Measurements from ENCODE around the gene ACRBP.
"Not testable (repeated sequence)": the region's sequence is repeated elsewhere in the genome, so short reads cannot be mapped to it uniquely, and the experiment has no call there.

Gene ACRBP

DNA sequence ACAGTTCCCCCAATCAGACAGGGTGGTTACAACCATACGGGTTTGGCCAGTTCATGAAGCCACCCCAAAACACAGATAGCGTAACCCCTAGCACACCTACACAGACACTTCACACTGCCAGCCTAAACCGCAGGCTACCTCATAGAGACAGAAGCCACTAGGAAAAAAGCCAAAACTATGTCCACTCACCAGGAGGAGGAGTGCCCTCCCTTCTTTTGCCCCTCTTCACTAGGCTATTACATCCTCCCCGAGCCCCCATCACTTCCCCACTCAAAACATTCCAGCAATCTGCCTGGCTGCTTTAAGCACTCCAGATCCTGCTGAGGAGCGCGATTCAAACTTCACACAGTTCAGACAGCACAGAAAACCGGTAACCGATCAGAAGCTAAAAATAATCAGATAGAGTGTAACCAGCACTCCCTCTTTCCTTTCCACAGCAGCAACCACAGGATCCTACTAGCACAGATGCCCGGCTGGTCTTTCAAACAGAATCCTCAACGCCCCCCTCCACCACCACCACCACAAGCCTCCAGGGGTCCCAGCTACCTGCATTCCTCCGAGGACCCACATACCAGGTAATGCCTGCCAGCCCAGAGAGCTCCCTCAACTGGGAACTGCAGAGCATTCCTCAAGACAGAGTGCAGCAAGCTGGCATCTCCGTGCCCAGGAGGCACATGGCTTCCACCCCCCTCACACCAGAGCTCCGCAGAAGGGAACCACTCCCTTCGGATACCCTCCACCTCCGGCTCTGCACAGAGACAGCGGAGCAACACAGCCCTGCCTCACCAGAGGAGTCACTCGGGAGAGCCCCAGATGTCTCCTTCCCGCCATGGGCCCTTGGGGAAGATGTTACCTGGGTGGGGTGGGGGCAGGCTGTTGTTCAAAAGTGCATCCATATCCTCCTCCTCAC, 41.6 kb downstream of the ACRBP start:
- peak overlapping the region; percentile 84 for H3K4me3 ChIP-seq (ENCODE audit: control insufficient read depth, low read depth, low read length)
- DNase-seq (ENCODE audit: low read depth) = peak; percentile 43
- no peak for TF ChIP-seq CTCF (conservative IDR thresholded peaks at IDR 0.05; ENCODE audit: control insufficient read depth, insufficient read depth, low read depth, low read length)

DNA sequence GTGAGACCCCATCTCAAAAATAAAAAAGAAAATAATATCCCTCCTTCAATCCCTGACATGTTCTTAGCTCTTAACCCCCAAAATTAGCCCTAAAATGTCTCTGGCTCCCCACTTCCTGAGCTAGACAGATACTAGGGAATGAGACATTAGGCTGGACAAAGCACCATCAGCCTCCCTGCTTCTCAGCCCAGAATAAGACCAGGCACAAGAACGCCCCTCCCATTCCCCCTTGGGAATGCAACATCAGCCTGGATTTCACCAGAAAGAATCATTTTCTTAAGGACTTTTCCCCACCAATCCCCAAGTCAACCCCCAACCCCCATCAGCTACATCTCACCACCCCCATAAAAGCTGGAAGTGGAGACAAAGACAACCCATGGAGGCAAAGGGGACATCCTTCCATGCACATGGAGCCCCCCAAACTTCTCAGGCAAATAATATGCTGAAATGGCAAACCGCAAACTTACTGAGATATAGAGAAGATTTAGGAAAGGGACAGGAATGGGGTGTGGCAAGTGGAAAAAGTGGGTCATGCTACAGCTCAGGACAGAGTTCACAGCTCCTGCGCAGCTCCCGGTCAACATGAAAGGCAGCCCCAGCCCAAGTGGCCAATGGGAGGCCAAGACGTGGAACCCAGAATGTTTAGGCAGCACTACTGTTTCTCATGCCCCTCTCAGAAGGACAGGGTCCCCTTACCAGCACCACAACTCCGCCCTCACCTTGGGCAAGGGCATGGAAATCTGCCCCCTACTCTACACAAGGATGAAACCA, 42.8 kb downstream of the ACRBP start:
- no peak for TF ChIP-seq CTCF (conservative IDR thresholded peaks at IDR 0.05; ENCODE audit: control insufficient read depth, insufficient read depth, low read depth, low read length)
- H3K4me3 ChIP-seq (ENCODE audit: control insufficient read depth, low read depth, low read length) = peak overlapping the region; percentile 84
- DNase-seq (ENCODE audit: low read depth) = peak; percentile 65

DNA sequence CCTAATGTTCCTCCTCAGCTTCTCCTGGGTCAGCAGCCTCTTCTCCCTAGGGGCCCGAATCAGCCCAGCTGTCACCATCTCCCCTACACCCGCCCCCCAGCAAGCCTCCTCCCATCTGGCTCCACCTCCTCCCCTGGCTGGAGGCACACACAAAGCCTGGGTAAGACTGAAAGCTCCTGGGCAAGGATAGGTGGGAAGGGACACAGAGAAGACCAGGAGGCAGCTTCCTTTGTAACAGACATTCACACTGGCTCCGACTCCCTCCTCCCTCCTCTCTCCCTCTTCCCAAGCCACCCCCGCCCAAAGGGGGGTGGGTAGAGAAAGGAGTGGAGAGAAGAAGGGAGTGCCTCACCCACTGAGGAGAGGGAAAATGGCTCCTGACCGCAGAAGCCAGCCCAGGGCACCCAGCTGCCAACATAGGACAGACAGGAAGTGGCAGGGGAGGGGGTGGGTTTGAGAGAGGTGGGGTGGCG, 44.1 kb downstream of the ACRBP start:
- H3K4me3 ChIP-seq (ENCODE audit: control insufficient read depth, low read depth, low read length) = no peak overlapping the region
- DNase-seq (ENCODE audit: low read depth) = peak; percentile 42
- TF ChIP-seq CTCF (conservative IDR thresholded peaks at IDR 0.05; ENCODE audit: control insufficient read depth, insufficient read depth, low read depth, low read length) = no peak

GRCh38 chr12:6602526-6602925, 44.7 kb downstream of the ACRBP start:
- no peak for DNase-seq (ENCODE audit: low read depth)
- H3K4me3 ChIP-seq (ENCODE audit: control insufficient read depth, low read depth, low read length) = no peak overlapping the region
- no peak for TF ChIP-seq CTCF (conservative IDR thresholded peaks at IDR 0.05; ENCODE audit: control insufficient read depth, insufficient read depth, low read depth, low read length)

DNA sequence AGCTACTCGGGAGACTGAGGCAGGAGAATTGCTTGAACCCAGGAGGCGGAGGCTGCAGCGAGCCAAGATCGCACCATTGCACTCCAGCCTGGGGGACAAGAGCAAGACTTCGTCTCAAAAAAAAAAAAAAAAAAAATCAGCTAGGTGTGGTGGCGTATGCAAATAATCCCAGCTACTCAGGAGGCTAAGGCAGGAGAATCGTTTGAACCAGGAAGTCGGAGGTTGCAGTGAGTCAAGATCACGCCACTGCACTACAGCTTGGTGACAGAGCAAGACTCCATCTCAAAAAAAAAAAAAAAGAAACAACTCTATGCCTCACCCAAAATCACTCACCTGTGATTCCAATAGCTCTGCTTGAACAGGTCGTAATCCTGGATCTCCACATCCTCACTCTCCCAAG, 51.6 kb downstream of the ACRBP start:
- H3K4me3 ChIP-seq (ENCODE audit: control insufficient read depth, low read depth, low read length); DNase-seq (ENCODE audit: low read depth): not testable (repeated sequence)

DNA sequence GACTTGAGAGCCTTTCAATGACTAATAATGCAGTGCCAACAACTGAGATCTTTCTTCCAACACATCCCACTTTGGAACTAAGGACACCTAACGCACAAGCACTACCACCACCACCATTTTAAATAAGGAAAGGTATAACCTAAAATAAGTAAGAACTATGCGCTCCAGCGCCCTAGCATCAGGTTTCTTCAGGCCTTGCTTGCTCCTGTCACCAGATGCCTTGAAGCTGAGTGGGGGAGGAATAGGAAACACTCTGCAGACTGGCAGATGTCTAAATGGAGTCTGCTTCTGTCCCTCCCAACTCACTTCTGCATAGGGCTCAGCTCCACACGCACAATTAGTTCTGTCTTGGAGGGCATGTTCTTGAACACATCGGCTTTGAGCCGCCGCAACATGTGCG, 55.1 kb downstream of the ACRBP start:
- DNase-seq (ENCODE audit: low read depth) = no peak
- H3K4me3 ChIP-seq (ENCODE audit: control insufficient read depth, low read depth, low read length) = no peak overlapping the region
- TF ChIP-seq CTCF (conservative IDR thresholded peaks at IDR 0.05; ENCODE audit: control insufficient read depth, insufficient read depth, low read depth, low read length) = no peak

Measured in fibroblast of mammary gland (primary cell).